AG10803 (cell line): Measurements from ENCODE around the gene STXBP2.
A peak's percentile ranks its signal among the peaks of the same experiment; 100 is the strongest.

Experiments
- DNase-seq: peaks from one replicate; pipeline ENCODE4 v3.0.0; 2010; ENCODE audit warnings: low read depth
- H3K4me3 ChIP-seq: 2 replicates; pipeline ENCODE4 v1.5.1; 2011; ENCODE audit warnings: mild to moderate bottlenecking, low read length, control low read depth
- TF ChIP-seq, protein P1 (sequence below): conservative IDR thresholded peaks from 2 replicates; pipeline ENCODE4 v1.5.1; 2011; ENCODE audit warnings: mild to moderate bottlenecking, low read length, control low read depth, inconsistent platforms

STXBP2 gene

DNA sequence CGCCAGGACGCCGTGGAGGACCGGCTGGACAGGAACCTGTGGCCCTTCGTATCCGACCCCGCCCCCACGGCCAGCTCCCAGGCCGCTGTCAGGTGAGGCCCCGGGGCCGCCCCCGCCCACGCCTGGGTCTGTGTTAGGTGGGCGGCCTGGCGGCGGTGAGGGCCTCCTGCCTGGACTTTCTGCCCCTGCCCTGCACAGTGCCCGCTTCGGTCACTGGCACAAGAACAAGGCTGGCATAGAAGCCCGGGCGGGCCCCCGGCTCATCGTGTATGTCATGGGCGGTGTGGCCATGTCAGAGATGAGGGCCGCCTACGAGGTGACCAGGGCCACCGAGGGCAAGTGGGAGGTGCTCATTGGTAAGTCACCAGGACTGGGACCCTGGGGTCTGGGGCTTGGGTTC, 10.2 kb downstream of the STXBP2 start:
- no peak overlapping the region for H3K4me3 ChIP-seq
- DNase-seq = no peak
- TF ChIP-seq, protein P1, sequence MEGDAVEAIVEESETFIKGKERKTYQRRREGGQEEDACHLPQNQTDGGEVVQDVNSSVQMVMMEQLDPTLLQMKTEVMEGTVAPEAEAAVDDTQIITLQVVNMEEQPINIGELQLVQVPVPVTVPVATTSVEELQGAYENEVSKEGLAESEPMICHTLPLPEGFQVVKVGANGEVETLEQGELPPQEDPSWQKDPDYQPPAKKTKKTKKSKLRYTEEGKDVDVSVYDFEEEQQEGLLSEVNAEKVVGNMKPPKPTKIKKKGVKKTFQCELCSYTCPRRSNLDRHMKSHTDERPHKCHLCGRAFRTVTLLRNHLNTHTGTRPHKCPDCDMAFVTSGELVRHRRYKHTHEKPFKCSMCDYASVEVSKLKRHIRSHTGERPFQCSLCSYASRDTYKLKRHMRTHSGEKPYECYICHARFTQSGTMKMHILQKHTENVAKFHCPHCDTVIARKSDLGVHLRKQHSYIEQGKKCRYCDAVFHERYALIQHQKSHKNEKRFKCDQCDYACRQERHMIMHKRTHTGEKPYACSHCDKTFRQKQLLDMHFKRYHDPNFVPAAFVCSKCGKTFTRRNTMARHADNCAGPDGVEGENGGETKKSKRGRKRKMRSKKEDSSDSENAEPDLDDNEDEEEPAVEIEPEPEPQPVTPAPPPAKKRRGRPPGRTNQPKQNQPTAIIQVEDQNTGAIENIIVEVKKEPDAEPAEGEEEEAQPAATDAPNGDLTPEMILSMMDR = no peak

DNA sequence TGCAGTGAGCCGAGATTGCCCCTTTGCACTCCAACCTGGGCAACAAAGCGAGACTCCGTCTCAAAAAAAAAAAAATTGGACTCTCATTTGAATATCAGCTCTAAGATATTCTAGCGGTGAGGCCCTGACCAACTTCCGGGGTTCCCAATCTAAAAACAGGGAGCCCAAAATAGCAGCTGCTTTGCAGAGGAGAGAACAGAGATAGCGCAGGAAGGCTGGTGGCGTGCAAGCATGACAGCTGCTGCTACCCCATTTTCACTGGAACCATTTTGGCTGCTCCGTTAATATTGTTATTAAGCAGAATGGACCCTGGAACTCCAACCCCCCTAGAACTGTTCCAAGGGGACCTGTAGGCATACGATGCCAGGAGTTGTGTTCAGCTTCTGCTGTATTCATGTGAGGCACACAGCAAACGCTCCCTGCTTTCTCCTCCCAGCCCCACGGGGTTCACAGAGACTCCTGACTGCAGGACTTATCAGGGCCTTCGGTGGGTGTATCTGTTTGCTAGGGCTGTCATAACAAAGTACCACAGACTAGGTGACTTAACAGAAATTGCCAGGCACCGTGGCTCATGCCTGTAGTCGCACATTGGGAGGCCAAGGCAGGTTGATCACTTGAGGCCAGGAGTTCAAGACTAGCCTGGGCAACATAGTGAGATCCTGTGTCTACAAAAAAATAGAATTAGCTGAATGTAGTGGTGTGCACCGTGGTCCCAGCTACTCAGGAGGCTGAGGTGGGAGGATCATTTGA, 11.5 kb downstream of the STXBP2 start:
- H3K4me3 ChIP-seq = no peak overlapping the region
- no peak for DNase-seq
- TF ChIP-seq, protein P1 = no peak

DNA sequence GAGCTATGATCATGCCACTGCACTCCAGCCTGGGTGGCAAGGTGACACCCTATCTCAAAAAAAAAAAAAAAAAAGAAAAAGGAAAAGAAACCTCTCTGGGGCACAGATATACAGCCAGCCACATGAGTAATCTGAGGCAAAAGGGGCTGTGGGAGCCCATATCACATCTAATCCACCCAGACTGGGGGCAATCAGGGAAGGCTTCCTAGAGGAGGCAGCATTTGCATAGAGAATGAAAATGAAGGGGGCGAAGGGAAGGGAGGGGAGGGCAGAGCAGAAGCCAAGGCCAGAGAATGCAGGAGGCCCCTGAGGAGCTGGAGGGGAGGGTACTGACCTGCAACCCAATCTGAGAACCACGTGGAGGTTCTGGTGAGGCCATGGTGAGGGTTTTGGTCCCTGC, 13.2 kb downstream of the STXBP2 start:
- TF ChIP-seq, protein P1 = no peak
- no peak for DNase-seq
- H3K4me3 ChIP-seq = no peak overlapping the region

DNA sequence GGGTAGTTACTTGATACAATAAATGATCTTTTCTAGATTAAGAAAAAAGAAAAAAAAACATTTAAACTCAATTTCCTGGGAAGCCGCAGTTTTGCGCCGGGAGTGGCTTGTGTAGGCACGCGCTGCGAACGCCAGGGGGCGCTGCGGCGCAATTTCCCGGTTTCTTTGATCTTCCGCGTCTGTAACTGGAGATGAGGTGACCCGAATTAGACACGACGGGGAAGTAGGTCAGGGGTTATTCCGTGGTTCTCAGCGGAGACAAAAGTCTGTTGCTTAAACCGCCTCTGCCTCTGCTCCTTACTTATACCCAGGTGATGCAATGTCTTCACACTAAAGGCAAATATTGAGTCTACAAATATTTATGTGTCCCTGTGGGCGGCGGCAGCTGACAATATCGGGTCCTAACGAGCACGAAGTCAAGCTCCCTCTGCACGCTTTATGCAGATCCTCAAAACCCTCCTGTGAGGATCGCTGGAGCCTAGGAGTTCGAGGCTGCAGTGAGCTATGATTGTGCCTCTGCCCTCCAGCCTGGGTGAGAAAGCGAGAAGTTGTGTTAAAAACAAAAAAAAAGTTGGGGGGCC, 15.2 kb downstream of the STXBP2 start:
- TF ChIP-seq, protein P1 = peak; percentile 91
- H3K4me3 ChIP-seq = peak overlapping the region; percentile 42
- DNase-seq = peak; percentile 60

DNA sequence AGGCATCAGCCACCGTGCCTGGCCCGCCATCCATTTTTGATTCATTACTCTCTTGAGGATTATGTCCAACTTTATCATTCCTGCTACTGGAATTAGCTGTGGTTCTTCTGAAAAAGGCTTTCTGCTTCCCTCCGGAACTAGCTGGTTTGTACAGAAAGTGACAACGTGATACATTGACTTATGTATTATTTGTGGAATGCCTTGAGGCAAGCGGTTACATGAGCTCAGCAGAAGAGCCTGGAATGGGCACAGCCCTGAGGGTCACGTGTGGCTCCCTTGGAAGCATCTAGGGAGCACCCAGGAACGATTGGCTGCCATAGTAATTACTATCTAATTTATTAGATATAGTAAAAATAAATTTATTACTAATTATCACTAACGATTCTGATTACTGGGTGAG, 17.5 kb downstream of the STXBP2 start:
- DNase-seq = peak; percentile 47
- H3K4me3 ChIP-seq = no peak overlapping the region
- TF ChIP-seq, protein P1 = no peak

DNA sequence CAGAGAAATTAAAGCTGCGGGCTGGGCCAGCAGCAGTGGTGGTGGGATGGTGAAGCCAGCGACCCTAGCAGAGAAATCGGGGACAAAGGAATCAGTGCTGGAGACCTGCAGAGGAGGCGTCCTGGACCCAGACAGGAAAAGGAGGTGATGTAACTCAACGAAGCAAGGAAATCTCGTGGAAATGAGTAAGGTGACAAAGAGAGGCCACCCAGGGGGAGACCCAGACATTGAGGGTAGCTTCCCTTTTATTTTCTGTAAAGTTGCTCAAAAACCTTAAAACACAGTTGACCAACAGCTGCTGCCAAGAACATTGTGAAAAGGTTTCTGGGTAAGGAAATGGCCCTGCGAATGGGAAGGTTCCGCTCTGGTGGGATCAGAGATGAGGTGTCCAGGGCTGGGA, 18.7 kb downstream of the STXBP2 start:
- DNase-seq = no peak
- TF ChIP-seq, protein P1 = no peak

DNA sequence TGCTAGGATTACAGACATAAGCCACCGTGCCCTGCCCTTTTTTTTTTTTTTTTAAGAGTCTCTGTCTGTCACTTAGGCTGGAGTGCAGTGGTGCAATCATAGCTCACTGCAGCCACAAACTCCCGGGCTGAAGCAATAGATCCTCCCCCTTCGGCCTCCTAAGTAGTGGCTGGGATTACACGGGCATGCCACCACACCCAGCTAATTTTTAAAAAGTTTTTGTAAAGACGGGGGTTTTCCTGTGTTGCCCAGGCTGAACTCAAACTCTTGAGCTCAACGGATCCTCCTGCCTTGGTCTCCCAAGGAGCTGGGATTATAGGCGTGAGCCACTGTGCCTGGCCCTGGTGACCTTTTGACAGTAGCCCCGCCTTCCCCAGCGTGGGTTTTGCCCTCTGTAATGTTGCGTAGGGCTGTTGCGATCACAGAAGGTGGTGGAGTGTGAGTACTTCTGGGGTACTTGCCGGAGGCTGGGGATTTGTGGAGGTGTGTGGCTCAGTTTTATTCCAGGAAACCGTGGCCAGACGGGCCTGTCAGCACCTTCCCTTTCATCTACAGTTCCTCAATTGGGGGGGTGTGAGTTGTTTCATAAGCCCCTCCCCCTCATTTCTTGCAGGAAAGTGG, 20.3 kb downstream of the STXBP2 start:
- TF ChIP-seq, protein P1 = no peak
- peak; percentile 31 for DNase-seq
- H3K4me3 ChIP-seq = no peak overlapping the region

More for the DNA sequence above, 18.7 kb downstream of the STXBP2 start:
- H3K4me3 ChIP-seq = no peak overlapping the region
